ENCODE data around the gene DNAH14. TPM values are rescaled to one million over a fixed set of nuclear protein-coding genes. Genes with fewer than 3 reads are reported as not detected.

Gene DNAH14
- total RNA-seq, 2 experiments from 2014 or later = 1.8 to 2.3 TPM

GRCh38 chr1:225258811-225259210 is 329.3 kb downstream of the DNAH14 start:
- intact Hi-C loops (cut with micrococcal nuclease) = no loop called here
- ATAC-seq = no peak
- H3K27me3 Mint-ChIP-seq = peaks cover 9% of the 10 kb centered on the region
- DNase-seq = no peak
- H3K36me3 Mint-ChIP-seq (ENCODE audit: low read depth) = no peaks in the 10 kb centered on the region
- TF ChIP-seq, protein P1, sequence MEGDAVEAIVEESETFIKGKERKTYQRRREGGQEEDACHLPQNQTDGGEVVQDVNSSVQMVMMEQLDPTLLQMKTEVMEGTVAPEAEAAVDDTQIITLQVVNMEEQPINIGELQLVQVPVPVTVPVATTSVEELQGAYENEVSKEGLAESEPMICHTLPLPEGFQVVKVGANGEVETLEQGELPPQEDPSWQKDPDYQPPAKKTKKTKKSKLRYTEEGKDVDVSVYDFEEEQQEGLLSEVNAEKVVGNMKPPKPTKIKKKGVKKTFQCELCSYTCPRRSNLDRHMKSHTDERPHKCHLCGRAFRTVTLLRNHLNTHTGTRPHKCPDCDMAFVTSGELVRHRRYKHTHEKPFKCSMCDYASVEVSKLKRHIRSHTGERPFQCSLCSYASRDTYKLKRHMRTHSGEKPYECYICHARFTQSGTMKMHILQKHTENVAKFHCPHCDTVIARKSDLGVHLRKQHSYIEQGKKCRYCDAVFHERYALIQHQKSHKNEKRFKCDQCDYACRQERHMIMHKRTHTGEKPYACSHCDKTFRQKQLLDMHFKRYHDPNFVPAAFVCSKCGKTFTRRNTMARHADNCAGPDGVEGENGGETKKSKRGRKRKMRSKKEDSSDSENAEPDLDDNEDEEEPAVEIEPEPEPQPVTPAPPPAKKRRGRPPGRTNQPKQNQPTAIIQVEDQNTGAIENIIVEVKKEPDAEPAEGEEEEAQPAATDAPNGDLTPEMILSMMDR (IDR thresholded peaks at IDR 0.05) = no peak
- ChIA-PET POLR2A (no interaction called here), CTCF (no interaction called here)
- no peak overlapping the region for H3K27ac Mint-ChIP-seq
- no peak overlapping the region for H3K4me3 Mint-ChIP-seq
- no peaks in the 10 kb centered on the region for H3K9me3 Mint-ChIP-seq
- no peaks in the 10 kb centered on the region for H3K4me1 Mint-ChIP-seq (ENCODE audit: low read depth)

- CTCF ChIA-PET = no interaction called here
- no peaks in the 10 kb centered on the region for H3K4me1 Mint-ChIP-seq (ENCODE audit: low read depth)
- H3K36me3 Mint-ChIP-seq (ENCODE audit: low read depth) = no peaks in the 10 kb centered on the region
- H3K9me3 Mint-ChIP-seq = no peaks in the 10 kb centered on the region
- H3K4me3 Mint-ChIP-seq = no peak overlapping the region
- TF ChIP-seq, protein P1 (IDR thresholded peaks at IDR 0.05) = no peak
- ATAC-seq (no peak), DNase-seq (no peak)
- no peak overlapping the region for H3K27ac Mint-ChIP-seq
- peaks cover 7% of the 10 kb centered on the region for H3K27me3 Mint-ChIP-seq
- intact Hi-C loops (cut with micrococcal nuclease) = no loop called here
- POLR2A ChIA-PET = no interaction called here
Observed at GRCh38 chr1:225259542-225259941, 330.1 kb downstream of the DNAH14 start.

DNA sequence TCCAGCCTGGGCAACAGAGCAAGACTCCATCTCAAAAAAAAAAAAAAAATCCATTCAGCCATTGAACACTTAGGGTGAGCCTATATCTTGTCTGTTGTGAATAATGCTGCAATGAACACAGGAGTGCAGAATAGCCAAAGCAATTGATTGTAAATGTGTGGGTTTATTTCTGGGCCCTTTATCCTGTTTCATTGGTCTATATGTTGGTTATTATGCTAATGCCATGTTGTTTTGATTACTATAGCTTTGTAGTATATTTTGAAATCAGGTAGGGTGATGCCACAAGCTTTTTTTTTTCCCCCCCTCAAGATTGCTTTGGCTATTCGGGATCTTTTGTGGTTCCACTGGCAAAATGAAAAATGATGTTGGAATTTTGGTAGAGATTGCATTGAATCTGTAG is 330.8 kb downstream of the DNAH14 start:
- TF ChIP-seq, protein P1 (IDR thresholded peaks at IDR 0.05) = no peak
- H3K36me3 Mint-ChIP-seq (ENCODE audit: low read depth) = no peaks in the 10 kb centered on the region
- no peak overlapping the region for H3K27ac Mint-ChIP-seq
- H3K27me3 Mint-ChIP-seq = peaks cover 3% of the 10 kb centered on the region
- H3K4me1 Mint-ChIP-seq (ENCODE audit: low read depth) = no peaks in the 10 kb centered on the region
- DNase-seq (no peak), ATAC-seq (no peak)
- H3K4me3 Mint-ChIP-seq = no peak overlapping the region
- CTCF ChIA-PET = no interaction called here
- POLR2A ChIA-PET = no interaction called here
- intact Hi-C loops (cut with micrococcal nuclease) = no loop called here
- no peaks in the 10 kb centered on the region for H3K9me3 Mint-ChIP-seq

DNA sequence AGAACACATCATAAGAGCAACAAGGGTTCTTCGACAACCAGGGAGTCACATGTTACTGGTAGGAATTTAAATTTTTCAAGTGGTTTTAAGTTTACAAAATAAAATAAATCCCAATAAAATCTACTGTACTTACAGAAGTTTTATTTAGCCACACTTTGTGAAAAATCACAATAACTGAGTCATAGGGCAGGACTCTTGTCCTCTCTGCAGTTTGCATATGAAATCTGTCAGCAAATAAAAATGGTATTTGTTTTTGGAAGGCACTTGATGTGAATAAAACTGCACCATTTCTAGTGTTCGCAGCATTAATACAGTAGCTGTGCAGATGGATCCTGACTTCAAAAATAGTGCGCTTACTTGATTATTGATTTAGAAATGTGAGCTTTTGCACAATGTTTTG is 348.0 kb downstream of the DNAH14 start:
- TF ChIP-seq, protein P1 (IDR thresholded peaks at IDR 0.05) = no peak
- Mint-ChIP-seq H3K4me1 (ENCODE audit: low read depth) (no peaks in the 10 kb centered on the region), H3K9me3 (peaks cover 7% of the 10 kb centered on the region), H3K36me3 (ENCODE audit: low read depth) (no peaks in the 10 kb centered on the region), H3K27me3 (peaks cover 10% of the 10 kb centered on the region), H3K27ac (no peak overlapping the region), H3K4me3 (no peak overlapping the region)
- no peak for ATAC-seq
- POLR2A ChIA-PET = no interaction called here
- DNase-seq = no peak
- intact Hi-C loops (cut with micrococcal nuclease) = no loop called here
- CTCF ChIA-PET = no interaction called here

GRCh38 chr1:225280563-225280962 is 351.1 kb downstream of the DNAH14 start:
- CTCF ChIA-PET = no interaction called here

More at GRCh38 chr1:225280563-225280962, 351.1 kb downstream of the DNAH14 start:
- H3K9me3 Mint-ChIP-seq = peaks cover 7% of the 10 kb centered on the region
- peaks cover 3% of the 10 kb centered on the region for H3K27me3 Mint-ChIP-seq
- DNase-seq (no peak), ATAC-seq (no peak)
- no peaks in the 10 kb centered on the region for H3K36me3 Mint-ChIP-seq (ENCODE audit: low read depth)
- TF ChIP-seq, protein P1 (IDR thresholded peaks at IDR 0.05) = no peak
- intact Hi-C loops (cut with micrococcal nuclease) = no loop called here
- H3K4me3 Mint-ChIP-seq = no peak overlapping the region
- no peak overlapping the region for H3K27ac Mint-ChIP-seq
- POLR2A ChIA-PET = no interaction called here
- H3K4me1 Mint-ChIP-seq (ENCODE audit: low read depth) = no peaks in the 10 kb centered on the region
